NCI-H446 treated with DMSO at 0.1 percent for 48 hours (cell line): ENCODE results near the gene FADD.
"Not testable (repeated sequence)": the region's sequence is repeated elsewhere in the genome, so short reads cannot be mapped to it uniquely, and the experiment has no call there.

Experiments used
- DNase-seq: peaks from one replicate; lab custom pipeline; 2025; lab: John Stamatoyannopoulos, UW

FADD gene

DNA sequence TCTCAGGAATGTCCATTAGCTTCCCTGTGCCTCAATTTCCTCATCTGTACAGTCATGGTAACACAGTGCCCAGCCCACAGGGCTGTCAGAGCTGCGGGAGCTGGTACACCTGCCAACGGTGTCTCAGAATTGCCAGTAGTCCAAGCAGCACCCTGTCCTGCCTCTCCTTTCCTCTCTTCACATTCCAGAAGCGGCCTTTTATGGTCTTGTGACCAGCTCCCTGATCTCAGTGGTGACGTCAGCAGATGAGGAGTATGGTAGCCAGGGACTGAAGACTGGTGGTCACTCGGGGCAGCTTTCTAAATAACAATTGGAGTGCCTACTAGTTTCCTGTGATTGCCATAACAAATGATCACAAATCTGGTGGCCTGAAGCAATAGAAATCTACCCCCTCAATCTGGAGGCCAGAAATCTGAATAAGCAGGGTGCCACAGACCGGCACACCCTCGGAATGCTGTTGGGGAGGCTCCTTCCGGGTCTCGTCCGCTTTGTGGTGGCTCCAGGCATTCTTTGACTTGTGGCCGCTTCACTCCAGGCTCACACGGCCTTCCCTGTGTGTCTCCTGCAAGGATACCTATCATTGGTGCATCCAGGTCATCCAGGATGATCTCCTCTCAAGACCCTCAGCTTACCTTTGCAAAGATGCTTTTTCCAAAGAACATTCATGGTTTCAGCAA is 2.1 kb downstream of the FADD start:
- DNase-seq = no peak

DNA sequence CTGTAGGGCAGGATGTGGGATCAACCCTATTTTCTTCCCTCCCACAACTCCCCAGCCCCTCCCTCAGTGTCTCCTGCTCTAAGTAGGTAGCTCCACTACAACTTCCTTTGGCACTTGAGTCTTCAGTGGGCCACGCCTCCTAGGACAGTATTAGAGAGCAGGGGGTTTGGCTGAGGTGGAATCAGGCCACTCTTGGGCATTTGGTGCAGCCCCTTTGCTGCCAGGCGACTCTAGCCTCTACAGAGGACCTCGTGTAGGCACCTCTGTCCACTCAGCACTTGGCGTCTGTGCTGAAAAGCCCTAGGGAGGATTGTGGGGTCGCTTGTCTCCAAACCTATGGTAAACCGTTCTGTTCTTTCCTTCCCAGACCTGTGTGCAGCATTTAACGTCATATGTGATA is 2.7 kb downstream of the FADD start:
- no peak for DNase-seq

- no peak for DNase-seq
Observed at GRCh38 chr11:70206226-70206981, 3.3 kb downstream of the FADD start.

GRCh38 chr11:70206982-70207376 is 3.9 kb downstream of the FADD start:
- no peak for DNase-seq

- DNase-seq = no peak
Observed at GRCh38 chr11:70207531-70208131, 4.5 kb downstream of the FADD start.

- DNase-seq = no peak
Observed at GRCh38 chr11:70209391-70209912, 6.4 kb downstream of the FADD start.

GRCh38 chr11:70210051-70210501 is 7.0 kb downstream of the FADD start:
- no peak for DNase-seq

GRCh38 chr11:70210530-70210929 is 7.4 kb downstream of the FADD start:
- no peak for DNase-seq

- DNase-seq = no peak
Observed at GRCh38 chr11:70212227-70212811, 9.2 kb downstream of the FADD start.

GRCh38 chr11:70217388-70217787 is 14.3 kb downstream of the FADD start:
- not testable (repeated sequence) for DNase-seq

- not testable (repeated sequence) for DNase-seq
Observed at GRCh38 chr11:70218076-70218475, 15.0 kb downstream of the FADD start.

GRCh38 chr11:70220136-70220535 is 17.0 kb downstream of the FADD start:
- DNase-seq = no peak

- DNase-seq = no peak
Observed at GRCh38 chr11:70220920-70221319, 17.8 kb downstream of the FADD start.

DNA sequence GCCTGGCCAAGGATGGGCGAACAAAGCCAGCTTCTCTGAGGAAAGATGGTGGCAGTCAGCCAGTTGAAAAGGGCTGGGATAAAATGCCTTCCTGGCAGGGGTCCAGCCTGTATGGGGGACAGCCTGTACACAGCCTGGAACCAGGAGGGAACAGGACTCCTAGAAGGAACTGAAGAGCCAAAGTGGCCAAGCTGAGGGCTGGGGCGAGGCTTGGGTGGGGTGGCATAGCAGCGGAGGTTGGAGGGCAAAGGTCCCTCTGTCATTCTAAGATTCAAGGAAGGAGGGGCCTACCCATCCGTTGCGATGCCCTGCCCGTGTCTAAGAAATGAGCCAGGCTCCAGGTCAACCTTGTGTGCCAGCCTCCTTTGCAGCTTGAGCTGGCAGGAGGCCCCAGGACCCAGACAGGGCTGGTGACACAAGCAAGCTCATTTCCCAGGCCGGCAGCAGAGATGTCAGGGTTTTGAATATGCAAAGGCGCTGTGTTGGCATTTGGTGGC is 22.6 kb downstream of the FADD start:
- peak; percentile 51 for DNase-seq

- DNase-seq = no peak
Observed at GRCh38 chr11:70226183-70226582, 23.1 kb downstream of the FADD start.

DNA sequence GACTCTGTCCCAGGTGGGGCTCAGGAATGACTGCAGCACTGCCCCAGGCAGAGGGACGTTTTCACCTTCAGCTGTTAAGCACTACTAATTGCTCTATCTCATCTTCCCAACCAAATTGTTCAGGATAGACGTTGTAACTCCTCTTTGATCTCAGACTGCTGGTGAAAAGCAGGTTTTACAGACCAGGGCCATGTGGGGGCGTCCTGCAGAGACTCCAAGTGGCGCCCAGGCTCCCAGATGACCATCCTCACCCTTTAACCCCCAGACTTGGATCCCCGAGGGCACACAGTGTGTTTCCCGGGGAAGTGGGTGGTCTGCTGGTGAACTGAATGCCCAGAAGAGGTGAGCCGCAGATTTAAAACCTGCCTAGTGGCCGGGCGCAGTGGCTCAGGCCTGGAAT is 23.9 kb downstream of the FADD start:
- no peak for DNase-seq

DNA sequence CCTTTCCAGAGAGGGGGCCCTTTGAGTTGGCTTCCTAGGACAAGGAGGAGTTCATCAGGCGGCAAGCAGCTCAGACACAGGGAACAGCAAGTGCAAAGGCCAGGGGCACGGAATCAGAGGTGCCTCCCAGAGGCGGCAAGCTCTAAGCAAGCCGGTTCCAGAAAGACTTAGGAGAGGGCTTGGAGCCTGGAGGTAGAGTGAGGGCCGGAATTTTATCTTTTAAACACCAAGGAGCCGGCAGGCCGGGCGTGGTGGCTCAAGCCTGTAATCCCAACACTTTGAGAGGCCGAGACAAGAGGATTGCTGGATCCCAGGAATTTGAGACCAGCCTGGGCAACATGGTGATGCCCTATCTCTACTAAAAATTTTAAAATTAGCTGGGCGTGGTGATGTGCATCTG is 26.6 kb downstream of the FADD start:
- DNase-seq = no peak

DNA sequence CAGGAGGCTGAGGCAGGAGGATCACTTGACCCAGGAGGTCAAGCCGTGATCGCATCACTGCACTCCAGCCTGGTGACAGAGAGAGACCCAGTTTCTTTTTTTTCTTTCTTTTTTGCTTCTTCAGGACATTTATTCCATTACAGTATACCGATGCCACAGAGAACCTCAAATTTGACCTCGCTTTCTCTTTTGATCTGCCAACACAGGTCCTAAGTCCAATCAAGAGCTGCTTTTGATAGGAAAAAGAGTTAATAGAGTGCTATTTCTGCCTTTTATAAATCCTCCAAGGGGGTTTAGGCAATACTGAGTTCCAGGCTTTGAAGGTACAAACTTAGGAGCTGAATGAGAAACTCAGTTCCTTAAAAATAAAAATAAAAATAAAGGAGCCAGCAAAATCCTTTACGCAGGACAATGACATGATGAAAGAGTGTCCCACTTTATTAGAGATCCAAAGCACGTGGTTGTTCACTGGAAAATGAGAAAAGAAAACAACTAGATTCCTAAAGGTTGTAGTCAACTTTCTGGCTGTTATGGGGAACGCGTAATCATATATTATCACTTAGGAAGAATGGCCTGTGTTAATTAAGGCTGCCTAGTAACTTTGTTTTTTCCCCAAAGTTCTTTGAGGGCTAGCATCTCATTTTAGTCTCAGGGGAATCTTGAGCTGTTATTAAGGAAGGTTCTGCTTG is 27.2 kb downstream of the FADD start:
- DNase-seq = no peak

DNA sequence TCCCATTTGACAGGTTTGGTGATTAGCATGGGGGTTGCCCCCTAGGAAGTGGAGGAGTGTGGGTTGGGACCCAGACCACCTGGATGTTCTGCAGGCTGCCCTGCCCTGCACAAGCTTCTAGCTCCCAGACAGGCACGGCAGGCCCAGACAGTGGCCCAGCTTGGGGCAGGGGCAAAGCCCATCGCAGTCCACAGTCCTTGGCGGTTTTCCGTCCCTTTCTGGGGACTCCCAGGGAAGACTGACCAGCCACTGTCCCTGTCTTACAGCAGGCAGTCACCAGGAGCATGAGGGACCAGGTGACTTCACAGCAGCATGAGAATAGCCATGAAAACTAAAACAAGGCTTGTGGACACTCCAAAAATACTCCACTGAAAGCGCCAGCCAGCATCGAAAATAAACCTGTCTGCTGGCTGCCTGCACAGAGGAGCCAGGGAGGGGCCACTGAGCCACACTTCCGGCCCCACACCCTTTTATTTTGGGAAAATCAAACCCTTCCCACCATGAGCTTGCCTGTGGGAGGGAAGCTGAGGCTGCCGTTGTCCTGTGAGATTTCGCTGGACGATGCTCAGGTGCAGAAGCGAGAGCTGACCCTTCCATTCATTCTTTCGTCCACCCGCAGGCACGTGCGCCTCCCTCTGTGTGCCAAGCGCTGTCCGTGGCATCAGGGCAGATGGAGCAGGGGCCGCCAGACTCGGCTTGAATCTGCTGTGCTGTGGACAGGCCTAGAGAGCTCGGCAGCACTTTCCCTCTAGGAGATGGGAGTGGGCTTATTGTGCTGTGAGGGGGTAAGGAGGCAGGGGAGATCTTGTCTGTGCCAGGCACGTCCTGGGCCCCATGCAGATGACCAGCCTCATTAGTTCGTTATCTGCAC is 28.0 kb downstream of the FADD start:
- DNase-seq = no peak

DNA sequence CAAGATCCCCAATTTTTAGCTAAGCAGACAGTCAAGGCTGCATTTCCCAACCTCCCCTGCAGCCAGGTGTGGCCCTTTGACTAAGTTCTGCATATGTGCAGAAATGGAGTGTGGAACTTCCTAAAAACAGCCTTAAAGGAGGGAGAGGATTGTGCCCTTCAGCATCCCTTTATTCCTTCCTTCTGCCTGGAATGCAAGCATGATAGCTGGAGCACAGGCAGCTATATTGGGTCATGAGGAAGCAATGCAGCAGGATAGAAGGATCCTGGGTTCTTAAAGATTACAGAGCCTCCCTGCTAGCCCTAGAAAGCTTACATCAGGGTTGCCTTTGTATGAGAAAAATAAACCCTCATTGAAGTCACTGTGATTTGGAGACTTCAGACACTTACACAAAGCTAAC is 29.9 kb downstream of the FADD start:
- no peak for DNase-seq

DNA sequence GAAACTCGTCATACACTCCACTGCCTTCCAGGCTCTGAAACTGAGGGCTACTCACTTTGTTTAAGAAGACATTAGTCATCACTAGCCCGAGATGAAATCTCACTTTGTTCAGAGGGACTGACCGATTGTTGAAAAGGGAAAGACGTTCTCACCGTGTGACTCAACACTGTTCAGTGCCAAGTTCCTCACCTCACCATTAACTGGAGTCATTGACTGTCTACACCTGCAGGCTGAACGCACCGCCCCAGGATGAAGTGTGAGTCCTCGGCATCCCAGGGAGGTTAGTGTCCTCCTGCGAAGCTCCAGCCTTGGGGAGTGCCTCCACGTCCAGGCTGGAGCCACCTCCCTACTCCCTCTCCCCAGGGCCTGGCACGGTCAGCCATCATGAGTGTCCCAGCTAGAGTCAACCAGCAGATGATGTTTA is 30.4 kb downstream of the FADD start:
- DNase-seq = no peak
